ENCODE data around the gene ST6GALNAC1.
A peak's percentile ranks its signal among the peaks of the same experiment; 100 is the strongest.
"Not testable (repeated sequence)": the region's sequence is repeated elsewhere in the genome, so short reads cannot be mapped to it uniquely, and the experiment has no call there.

Gene ST6GALNAC1

GRCh38 chr17:76640550-76641380, 2.8 kb downstream of the ST6GALNAC1 start:
- DNase-seq, result no peak

GRCh38 chr17:76638263-76638662, 5.3 kb downstream of the ST6GALNAC1 start:
- DNase-seq, result no peak

- DNase-seq, result not testable (repeated sequence)
Observed at GRCh38 chr17:76636486-76637206, 6.9 kb downstream of the ST6GALNAC1 start.

- no peak for DNase-seq
Observed at GRCh38 chr17:76635659-76636360, 7.7 kb downstream of the ST6GALNAC1 start.

- DNase-seq, result no peak
Observed at GRCh38 chr17:76635039-76635438, 8.5 kb downstream of the ST6GALNAC1 start.

GRCh38 chr17:76633628-76634328, 9.8 kb downstream of the ST6GALNAC1 start:
- no peak for DNase-seq

GRCh38 chr17:76631821-76632565, 11.6 kb downstream of the ST6GALNAC1 start:
- DNase-seq, result no peak

GRCh38 chr17:76630151-76630550, 13.4 kb downstream of the ST6GALNAC1 start:
- no peak for DNase-seq

GRCh38 chr17:76627510-76627909, 16.0 kb downstream of the ST6GALNAC1 start:
- no peak for DNase-seq

GRCh38 chr17:76626442-76626841, 17.1 kb downstream of the ST6GALNAC1 start:
- DNase-seq, result no peak

GRCh38 chr17:76625496-76625895, 18.1 kb downstream of the ST6GALNAC1 start:
- no peak for DNase-seq

GRCh38 chr17:76623271-76624146, 20.0 kb downstream of the ST6GALNAC1 start:
- peak; percentile 84 for DNase-seq

GRCh38 chr17:76617838-76618237, 25.7 kb downstream of the ST6GALNAC1 start:
- DNase-seq, result no peak

GRCh38 chr17:76614912-76615617, 28.5 kb downstream of the ST6GALNAC1 start:
- DNase-seq, result no peak

- peak; percentile 18 for DNase-seq
Observed at GRCh38 chr17:76614064-76614759, 29.3 kb downstream of the ST6GALNAC1 start.

GRCh38 chr17:76612977-76613851, 30.3 kb downstream of the ST6GALNAC1 start:
- no peak for DNase-seq

GRCh38 chr17:76612465-76612864, 31.1 kb downstream of the ST6GALNAC1 start:
- no peak for DNase-seq

GRCh38 chr17:76611758-76612157, 31.8 kb downstream of the ST6GALNAC1 start:
- DNase-seq, result no peak
